GM19397 (cell line): ENCODE results near the gene SLC44A1.

ENCODE experiments used
- ATAC-seq: cut with Tn5 transposase; IDR thresholded peaks from one replicate; pipeline ENCODE4 v1.9.1; 2021; ENCODE audit warnings: mild to moderate bottlenecking, moderate library complexity; ENCODE audit not compliant: unreplicated experiment

The SLC44A1 gene

DNA sequence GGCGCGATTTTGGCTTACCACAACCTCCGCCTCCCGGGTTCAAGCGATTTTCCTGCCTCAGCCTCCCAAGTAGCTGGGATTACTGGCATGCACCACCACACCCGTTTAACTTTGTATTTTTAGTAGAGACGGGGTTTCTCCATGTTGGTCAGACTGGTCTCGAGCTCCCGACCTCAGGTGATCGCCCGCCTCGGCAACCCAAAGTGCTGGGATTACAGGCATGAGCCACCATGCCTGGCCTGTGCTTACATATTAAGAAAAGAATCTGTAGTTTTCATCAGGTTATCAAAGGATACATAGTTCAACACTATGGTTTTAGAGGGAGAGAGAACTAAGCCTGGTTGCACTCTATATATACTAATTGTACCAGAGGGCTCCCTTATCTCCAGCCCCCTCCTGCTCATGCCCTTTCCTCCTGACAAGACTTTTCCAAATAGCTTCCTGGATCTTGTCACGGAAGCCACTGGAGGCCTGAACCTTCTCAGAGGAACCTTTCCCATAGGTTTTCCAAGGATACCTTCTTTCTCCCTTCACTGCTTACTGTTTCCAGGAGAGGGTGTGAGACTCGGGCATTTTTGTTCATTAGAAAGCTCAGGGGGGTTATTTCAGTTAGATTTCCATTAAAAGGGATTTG is 53.1 kb downstream of the SLC44A1 start:
- ATAC-seq = no peak

DNA sequence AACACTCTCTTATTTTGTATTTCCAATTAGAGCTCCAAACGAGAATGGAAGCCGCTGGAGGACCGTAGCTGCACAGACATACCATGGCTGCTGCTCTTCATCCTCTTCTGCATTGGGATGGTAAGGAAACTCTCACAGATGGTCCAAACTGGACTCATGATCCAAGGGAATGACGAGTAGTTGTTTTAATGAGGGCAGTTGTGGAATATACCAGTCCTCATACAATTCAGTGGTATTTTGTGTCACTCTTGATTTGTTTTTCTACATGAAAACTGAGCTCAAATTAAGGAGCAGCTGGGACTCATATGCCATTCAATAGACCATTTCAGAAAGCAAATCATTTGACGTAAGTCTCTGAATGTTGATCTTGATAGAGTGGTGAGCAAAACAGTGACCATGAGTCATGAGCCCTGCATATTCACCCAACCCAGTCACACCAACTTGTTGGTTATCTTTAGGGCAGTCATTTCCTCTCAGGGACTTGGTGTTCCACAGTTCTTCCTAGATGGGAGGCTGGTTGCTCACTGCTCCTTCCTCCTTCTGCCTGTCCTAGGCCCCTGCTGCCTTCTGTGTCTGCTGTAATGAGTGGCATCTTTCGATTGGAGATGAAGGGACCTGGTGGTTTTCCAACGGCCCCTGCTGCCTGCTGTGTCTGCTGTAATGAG is 54.9 kb downstream of the SLC44A1 start:
- ATAC-seq = no peak

DNA sequence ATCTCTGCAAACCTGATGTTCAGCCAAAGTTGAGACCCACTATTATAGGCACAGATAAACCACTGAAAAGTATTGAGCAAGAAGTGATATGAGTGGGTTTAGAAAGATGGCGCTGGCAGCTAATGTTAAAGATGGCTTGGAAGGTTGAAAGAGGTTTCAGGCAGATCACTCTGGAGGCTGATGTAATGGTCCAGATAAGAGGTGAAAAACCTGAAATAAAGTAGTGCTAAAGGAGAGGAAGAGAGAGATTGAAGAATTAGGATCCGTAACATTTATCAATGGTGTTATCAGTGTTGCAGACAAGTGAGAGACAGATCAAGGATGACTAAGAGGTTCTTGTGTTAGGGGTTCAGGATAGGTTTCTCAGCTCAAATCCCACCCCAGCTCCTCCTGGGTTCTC is 58.3 kb downstream of the SLC44A1 start:
- no peak for ATAC-seq

DNA sequence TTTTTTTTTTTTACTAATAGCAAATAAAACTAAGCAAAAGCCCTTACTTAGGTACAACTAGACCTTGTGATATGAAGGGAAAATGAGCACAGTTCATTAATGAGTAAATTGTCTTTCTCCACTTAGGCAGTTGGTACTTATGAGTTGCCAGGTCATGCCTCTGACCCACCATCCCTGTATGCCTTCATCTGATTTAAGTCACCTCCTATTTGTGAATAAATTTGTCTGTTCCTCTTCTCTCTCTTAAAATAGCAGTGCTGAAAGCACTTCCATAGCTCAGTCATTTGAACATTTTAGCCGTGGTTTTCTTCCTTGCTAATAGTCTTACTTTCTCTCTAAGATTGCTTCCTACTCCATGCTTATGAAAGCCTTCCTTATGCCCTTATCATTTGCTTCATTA is 61.4 kb downstream of the SLC44A1 start:
- no peak for ATAC-seq

DNA sequence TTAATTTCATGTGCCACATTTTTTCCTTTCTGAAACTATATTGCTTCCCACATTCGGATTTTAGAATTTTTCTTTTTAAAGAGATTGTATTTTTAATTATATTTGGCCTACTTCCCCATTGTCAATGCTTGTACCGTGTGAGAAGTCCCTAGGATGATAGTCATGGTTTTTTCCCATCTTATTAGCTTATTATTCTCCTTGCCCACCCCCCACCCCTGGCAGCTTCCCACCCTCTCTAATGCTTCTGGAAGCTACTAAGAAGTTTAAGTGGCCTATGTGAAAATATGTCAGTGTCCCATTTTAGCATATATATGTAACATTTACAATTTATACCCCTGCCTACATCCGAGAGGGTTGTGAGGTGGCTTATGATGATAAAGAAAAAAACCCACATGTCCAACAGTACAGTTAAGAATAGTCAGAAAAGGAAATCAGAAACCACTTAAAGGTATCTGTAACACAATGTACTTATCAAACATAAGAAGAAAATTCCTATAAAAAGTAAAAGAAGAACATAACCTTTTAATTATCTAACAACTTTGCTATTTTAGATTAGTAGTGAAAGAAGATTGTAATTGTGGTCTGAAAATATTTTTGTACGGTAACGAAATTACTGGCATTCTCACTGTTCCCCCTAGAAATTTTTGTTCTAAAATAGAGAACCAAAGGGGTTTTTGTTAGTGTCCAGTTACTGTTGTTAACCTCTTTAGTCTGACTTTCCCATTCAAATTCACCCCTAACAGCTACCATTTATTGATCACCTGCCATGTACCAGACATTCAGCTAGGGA is 62.1 kb downstream of the SLC44A1 start:
- ATAC-seq = no peak

DNA sequence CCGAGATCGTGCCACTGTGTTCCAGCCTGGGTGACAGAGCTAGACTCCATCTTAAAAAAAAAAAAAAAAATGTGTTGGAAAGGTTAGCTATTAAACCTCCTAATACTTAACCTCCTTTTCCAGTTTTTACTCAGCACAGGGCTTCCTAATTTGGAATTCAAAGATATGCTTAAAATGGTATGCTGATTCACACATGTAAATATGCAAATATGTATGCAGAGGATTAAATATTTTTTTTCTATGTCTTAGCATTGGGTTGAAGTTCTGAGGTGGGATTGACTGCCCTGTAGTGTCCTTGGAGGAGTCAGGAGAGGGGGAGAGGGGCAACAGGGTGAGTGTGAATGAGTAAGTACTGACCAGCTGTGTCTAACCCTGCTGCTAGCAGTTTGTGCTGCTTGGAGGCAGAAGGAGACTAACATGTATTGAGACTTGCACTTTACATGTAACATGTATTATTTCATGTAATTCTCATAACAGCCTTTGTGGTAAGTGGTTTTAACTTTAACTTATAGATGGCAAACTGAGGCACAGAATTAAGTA is 63.2 kb downstream of the SLC44A1 start:
- ATAC-seq = no peak

DNA sequence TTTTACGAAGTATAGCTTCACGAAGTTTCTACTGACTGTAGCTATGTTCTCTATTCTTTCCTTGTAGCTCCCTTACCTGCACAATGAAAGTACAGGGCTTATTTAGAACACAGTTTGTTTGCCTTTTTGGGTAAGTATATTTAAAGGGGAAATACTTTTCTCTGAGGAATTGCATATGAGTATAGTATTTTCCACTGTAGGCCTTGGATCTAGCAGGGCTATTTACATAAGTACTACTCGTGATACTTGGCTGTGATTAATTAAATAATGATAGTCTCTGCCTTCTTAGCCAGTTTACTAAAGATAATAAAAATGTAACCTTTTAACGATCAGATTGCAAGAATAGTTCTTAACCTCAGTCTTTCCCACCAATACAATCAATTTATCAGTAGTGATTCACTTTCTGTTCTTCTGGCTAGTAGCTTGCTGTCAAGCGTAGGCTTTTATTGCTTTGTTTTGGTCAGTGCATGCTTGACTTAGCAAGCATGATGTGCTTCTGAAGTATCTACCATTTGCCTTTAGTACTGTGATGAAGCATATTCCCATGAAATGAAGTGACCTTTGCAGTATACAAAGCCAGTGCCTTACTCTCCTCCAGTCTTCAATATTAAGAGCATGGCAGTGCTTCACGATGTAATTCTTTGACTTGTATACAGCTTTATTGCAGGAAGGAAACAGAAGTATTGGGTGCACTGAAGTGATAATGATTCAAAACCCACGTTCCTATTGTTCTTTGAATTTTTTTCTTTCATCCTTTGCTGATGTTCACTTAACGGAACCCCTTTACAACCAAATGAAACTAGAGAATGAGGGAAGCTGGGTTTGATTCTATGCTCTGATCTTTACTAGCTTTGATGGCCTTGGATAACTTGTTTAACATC is 64.2 kb downstream of the SLC44A1 start:
- ATAC-seq = no peak

- no peak for ATAC-seq
These were observed 65.1 kb downstream of the SLC44A1 start for GRCh38 chr9:105309531-105309931.

DNA sequence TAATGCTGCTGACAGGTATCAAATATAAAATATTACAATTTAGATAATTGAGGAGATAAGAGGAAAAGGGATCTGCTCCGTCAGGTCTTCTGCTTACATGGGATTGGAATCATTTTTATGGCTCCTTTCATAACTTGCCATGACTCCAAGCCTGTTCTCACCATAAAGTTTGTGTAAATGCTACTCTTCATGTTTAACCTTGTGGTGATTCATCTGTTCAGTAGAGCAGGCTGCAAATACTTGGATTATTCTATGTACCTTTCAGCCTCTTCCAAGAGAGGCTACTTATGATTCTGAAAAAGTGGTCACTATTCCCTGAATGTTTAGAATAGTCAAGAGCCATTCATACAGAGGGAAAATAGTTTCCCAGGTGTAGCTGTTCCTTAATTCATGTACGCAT is 66.9 kb downstream of the SLC44A1 start:
- no peak for ATAC-seq

- no peak for ATAC-seq
These were observed 68.8 kb downstream of the SLC44A1 start for GRCh38 chr9:105313238-105313637.

GRCh38 chr9:105316703-105317102 is 72.3 kb downstream of the SLC44A1 start:
- no peak for ATAC-seq

DNA sequence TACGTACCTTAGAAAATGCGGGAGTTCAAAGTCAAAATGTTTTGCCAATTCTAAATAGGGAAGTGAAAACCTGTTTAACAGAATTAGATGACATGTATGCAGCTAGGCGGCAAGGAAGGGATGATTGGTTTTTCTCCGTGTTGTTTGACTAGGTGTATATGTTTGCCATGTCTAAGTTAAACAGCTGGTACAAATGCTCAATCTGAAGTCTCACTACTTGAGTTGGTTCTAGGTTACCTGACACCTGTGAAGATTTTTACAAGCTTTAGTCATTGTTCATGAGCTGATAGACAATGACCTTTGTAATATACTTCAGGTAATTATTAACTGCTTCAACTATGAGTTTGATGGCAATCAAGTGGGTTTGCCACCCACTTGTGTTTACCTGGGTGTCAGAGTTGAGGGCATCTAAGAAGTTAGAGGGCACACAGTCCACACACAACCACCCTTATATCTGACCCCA is 74.3 kb downstream of the SLC44A1 start:
- no peak for ATAC-seq

- ATAC-seq = no peak
These were observed 74.9 kb downstream of the SLC44A1 start for GRCh38 chr9:105319202-105319813.

GRCh38 chr9:105320568-105320967 is 76.1 kb downstream of the SLC44A1 start:
- ATAC-seq = peak; percentile 56

GRCh38 chr9:105328296-105328695 is 83.8 kb downstream of the SLC44A1 start:
- ATAC-seq = no peak

DNA sequence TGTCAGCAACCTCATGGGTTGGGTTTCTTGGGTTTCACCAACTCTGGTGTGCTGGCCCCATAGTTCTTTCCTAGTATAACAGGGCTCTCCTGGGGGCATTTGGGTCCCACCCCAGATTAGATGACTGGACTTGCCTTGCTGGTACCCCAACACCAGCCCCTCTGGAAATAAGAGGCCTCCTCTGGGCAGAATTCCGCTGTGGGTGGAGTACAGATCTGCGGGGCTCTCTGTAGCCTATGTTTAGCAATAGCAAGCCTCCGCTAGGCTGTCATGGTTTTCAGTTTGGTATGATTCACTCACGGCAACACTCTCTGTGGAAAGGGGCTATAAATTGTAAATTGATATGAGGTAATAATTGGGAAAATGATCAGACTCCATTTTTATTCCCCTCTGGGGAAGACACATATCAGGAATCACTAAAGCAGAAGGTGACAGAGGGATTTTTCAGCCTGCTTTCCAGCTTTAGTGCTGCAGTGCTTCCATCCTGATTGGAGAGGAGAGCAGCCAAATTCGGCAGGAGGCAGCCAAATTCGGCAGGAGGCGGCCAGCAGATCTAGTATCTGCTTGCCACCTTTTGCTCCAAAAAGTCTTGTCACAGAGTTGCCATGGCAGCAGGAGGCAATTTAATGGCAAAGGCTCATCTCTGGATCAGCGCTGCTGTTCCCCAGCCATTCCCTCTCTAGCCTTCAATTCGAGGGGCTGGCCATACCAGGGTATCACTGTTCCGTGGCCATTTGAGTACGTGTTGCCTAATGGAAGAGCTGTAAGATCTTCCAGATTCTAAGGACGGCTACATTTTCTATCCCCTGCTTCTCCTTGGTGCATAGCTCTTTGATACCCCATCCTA is 84.6 kb downstream of the SLC44A1 start:
- ATAC-seq = no peak

- no peak for ATAC-seq
These were observed 85.2 kb downstream of the SLC44A1 start for GRCh38 chr9:105329719-105330062.

- ATAC-seq = no peak
These were observed 85.8 kb downstream of the SLC44A1 start for GRCh38 chr9:105330201-105330600.

DNA sequence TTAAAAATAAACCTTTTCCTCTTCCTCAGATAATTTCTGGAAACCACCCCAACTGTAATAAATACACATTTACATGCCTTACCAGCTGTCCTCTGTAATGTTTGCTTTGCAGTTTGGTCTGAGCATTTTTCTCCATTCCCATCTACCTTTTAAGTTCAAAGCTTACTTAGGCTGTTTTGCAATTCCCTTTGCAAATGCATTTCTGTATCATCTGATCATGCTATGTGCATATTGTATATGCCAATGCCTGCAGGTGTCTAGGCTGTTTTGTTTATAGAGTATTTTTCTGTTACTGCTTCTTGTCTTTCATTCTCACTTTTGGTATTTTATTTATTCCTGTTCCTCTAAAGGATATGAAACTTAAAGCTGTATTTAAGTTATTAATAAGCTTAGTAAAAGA is 86.3 kb downstream of the SLC44A1 start:
- ATAC-seq = peak; percentile 45
